ENCODE measurements around the gene CACNG6.

CACNG6 gene

GRCh38 chr19:53971673-53972072 is 19.8 kb upstream of the CACNG6 start:
- TF ChIP-seq CTCF (IDR thresholded peaks at IDR 0.05), result no peak
- Mint-ChIP-seq H3K9me3 (no peaks in the 10 kb centered on the region), H3K27ac (no peak overlapping the region), H3K4me1 (no peaks in the 10 kb centered on the region), H3K36me3 (ENCODE audit: low read depth) (no peaks in the 10 kb centered on the region), H3K27me3 (ENCODE audit: low read depth, poor library complexity) (peaks cover 30% of the 10 kb centered on the region), H3K4me3 (no peak overlapping the region)
- no peak for DNase-seq

- no peak for TF ChIP-seq CTCF (IDR thresholded peaks at IDR 0.05)
- peak overlapping the region; percentile 85 for H3K4me3 Mint-ChIP-seq
- DNase-seq, result peak; percentile 83
- no peak overlapping the region for H3K27ac Mint-ChIP-seq
- peaks cover 66% of the 10 kb centered on the region for H3K27me3 Mint-ChIP-seq (ENCODE audit: low read depth, poor library complexity)
- H3K4me1 Mint-ChIP-seq, result peaks cover 29% of the 10 kb centered on the region
- H3K36me3 Mint-ChIP-seq (ENCODE audit: low read depth), result no peaks in the 10 kb centered on the region
- H3K9me3 Mint-ChIP-seq, result peaks cover 16% of the 10 kb centered on the region
Measured at GRCh38 chr19:53977429-53977990, 13.9 kb upstream of the CACNG6 start.

- H3K9me3 Mint-ChIP-seq, result peaks cover 16% of the 10 kb centered on the region
- H3K27ac Mint-ChIP-seq, result no peak overlapping the region
- no peak for TF ChIP-seq CTCF (IDR thresholded peaks at IDR 0.05)
- peak overlapping the region; percentile 85 for H3K4me3 Mint-ChIP-seq
- H3K27me3 Mint-ChIP-seq (ENCODE audit: low read depth, poor library complexity), result peaks cover 60% of the 10 kb centered on the region
- peak; percentile 88 for DNase-seq
- peaks cover 29% of the 10 kb centered on the region for H3K4me1 Mint-ChIP-seq
- no peaks in the 10 kb centered on the region for H3K36me3 Mint-ChIP-seq (ENCODE audit: low read depth)
Measured at GRCh38 chr19:53977991-53978731, 13.3 kb upstream of the CACNG6 start.

- DNase-seq, result no peak
- Mint-ChIP-seq H3K27me3 (ENCODE audit: low read depth, poor library complexity) (peaks cover 60% of the 10 kb centered on the region), H3K27ac (no peak overlapping the region), H3K36me3 (ENCODE audit: low read depth) (no peaks in the 10 kb centered on the region), H3K9me3 (peaks cover 16% of the 10 kb centered on the region), H3K4me3 (peak overlapping the region; percentile 85), H3K4me1 (peaks cover 29% of the 10 kb centered on the region)
- no peak for TF ChIP-seq CTCF (IDR thresholded peaks at IDR 0.05)
Measured at GRCh38 chr19:53978975-53979801, 12.2 kb upstream of the CACNG6 start.

- TF ChIP-seq CTCF (IDR thresholded peaks at IDR 0.05), result no peak
- peak overlapping the region; percentile 85 for H3K4me3 Mint-ChIP-seq
- peak overlapping the region; percentile 77 for H3K27ac Mint-ChIP-seq
- peaks cover 29% of the 10 kb centered on the region for H3K4me1 Mint-ChIP-seq
- peaks cover 16% of the 10 kb centered on the region for H3K9me3 Mint-ChIP-seq
- peak; percentile 50 for DNase-seq
- H3K27me3 Mint-ChIP-seq (ENCODE audit: low read depth, poor library complexity), result peaks cover 55% of the 10 kb centered on the region
- no peaks in the 10 kb centered on the region for H3K36me3 Mint-ChIP-seq (ENCODE audit: low read depth)
Measured at GRCh38 chr19:53980539-53981375, 10.7 kb upstream of the CACNG6 start.
